Small intestine (tissue), 7 donors: Measurements from ENCODE around the gene TRPC3. TPM values are rescaled to one million over a fixed set of nuclear protein-coding genes. Genes with fewer than 3 reads are reported as not detected.

Experiments used
- DNase-seq, 2 donors: peaks; one replicate each; pipeline versions ENCODE4 v3.0.0 to v3.0.0-alpha.2; 2013
- FAIRE-seq: peaks from 2 replicates; lab custom pipeline; 2012; peaks lifted over from hg19 to GRCh38; lab: Jason Lieb, UNC
- H3K27ac ChIP-seq, 3 donors: one replicate each; pipeline ENCODE4 v1.5.1; 2013; ENCODE audit warnings: low read length in 2 of 3, mild to moderate bottlenecking in 2 of 3, control low read depth in 1 of 3, inconsistent platforms in 1 of 3, low read depth in 1 of 3, moderate library complexity in 1 of 3
- H3K27me3 ChIP-seq, 3 donors: one replicate each; pipeline ENCODE4 v1.6.1; 2013; ENCODE audit warnings: low read length in 3 of 3, inconsistent platforms in 1 of 3; ENCODE audit not compliant: control insufficient read depth in 3 of 3, insufficient read depth in 3 of 3
- H3K36me3 ChIP-seq, 3 donors: one replicate each; pipeline ENCODE4 v1.6.1; 2013; ENCODE audit warnings: low read length in 3 of 3, inconsistent platforms in 1 of 3, low read depth in 1 of 3, mild to moderate bottlenecking in 1 of 3, moderate library complexity in 1 of 3; ENCODE audit not compliant: control insufficient read depth in 3 of 3, insufficient read depth in 2 of 3
- H3K4me1 ChIP-seq, 3 donors: one replicate each; pipeline ENCODE4 v1.6.1; 2013; ENCODE audit warnings: low read length in 2 of 3, inconsistent platforms in 1 of 3, low read depth in 1 of 3, mild to moderate bottlenecking in 1 of 3, moderate library complexity in 1 of 3; ENCODE audit not compliant: control insufficient read depth in 3 of 3, insufficient read depth in 2 of 3
- H3K4me3 ChIP-seq, 3 donors: one replicate each; pipeline ENCODE4 v1.5.1; 2013; ENCODE audit warnings: low read length in 3 of 3, control low read depth in 1 of 3, inconsistent platforms in 1 of 3, low read depth in 1 of 3, mild to moderate bottlenecking in 1 of 3, moderate library complexity in 1 of 3
- H3K9me3 ChIP-seq, 2 donors: one replicate each; pipeline ENCODE4 v1.6.1; 2013; ENCODE audit warnings: low read depth in 1 of 2, low read length in 1 of 2; ENCODE audit not compliant: control insufficient read depth in 2 of 2, insufficient read depth in 1 of 2
- WGBS, 3 donors: extraction: QIAGEN DNeasy Blood & Tissue Kit; methylation state at CpG; one replicate each; pipeline ENCODE4 v1.1.7; 2013; 5-methylcytosine and 5-hydroxymethylcytosine counted together
- polyA plus RNA-seq, 4 donors: library from polyadenylated mRNA; stranded (reverse) in 3 of 4; unstranded in 1 of 4; fragments of 200-250 nt in 3 of 4; fragments of 120-200 nt in 1 of 4; gene quantifications; one replicate each; pipeline versions ENCODE4 v1.2.1 to v1.2.3, GENCODE V29; 2013
- donor health status: healthy with polysubstance abuse.
- donor health status: control.
- donor health status: control.
- donor health status: Bipolar disorder and iron deficiency.
- donor health status: healthy.

The TRPC3 gene
- polyA plus RNA-seq, 4 donors = 0.09 to 0.72 (median 0.22) TPM; not detected in 1

DNA sequence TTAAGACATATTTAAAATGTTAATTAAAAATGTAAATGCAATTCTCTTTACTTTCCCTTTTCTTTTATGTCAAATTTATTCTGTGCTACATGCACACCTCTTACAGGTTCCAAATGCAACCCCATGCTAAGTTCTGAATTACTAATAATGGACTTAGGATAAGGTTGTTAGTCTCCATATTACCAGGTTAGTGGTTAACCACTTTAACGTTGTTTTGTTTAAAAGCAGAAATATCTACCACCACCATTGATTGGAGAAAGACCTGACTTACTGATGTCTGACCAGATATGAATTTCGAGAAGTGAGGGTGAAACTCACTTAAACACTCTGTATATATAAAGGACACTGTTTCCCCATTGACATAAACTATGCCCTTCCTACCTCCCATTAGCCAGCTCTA is 6.9 kb upstream of the TRPC3 start:
- Histone ChIP-seq H3K27me3 (peaks cover 0 to 3% (median 0%) of the 10 kb centered on the region in 3 donors), H3K27ac (no peak overlapping the region), H3K9me3 (peaks cover 0 to 8% of the 10 kb centered on the region in 2 donors), H3K4me1 (no peaks in the 10 kb centered on the region), H3K36me3 (no peaks in the 10 kb centered on the region), H3K4me3 (no peak overlapping the region)
- FAIRE-seq (no peak), DNase-seq (no peak)
- WGBS, 3 donors = 71 to 88% (median 73%) methylated on average over 2 of the region's 2 CpGs

DNA sequence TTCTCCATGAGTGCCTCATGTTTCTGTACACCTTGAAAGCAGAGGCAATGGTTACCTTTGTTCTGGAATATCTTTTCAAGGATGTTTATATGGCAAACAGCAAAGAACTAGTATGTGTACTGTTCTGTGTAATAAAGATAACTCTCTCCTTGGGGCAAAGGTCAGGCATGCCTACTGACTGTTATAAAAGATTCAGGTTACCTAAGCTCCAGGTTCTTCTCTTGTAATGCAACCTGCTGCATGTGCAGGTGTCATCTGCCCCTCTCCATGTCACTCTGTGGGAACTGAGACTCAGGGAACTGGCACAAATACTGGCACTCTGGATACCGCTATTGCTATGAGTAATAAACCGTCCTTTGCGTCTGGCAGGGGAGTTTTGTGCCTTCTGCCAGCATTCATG is 5.4 kb upstream of the TRPC3 start:
- no peaks in the 10 kb centered on the region for H3K4me1 ChIP-seq
- DNase-seq (peak; percentile 24 to 71), FAIRE-seq (no peak)
- no peak overlapping the region for H3K27ac ChIP-seq
- 45 to 78% (median 70%) methylated on average over 3 of the region's 3 CpGs for WGBS, 3 donors
- H3K36me3 ChIP-seq = no peaks in the 10 kb centered on the region
- H3K9me3 ChIP-seq = peaks cover 0 to 8% of the 10 kb centered on the region in 2 donors
- no peak overlapping the region for H3K4me3 ChIP-seq
- H3K27me3 ChIP-seq = peaks cover 0 to 10% (median 0%) of the 10 kb centered on the region in 3 donors

DNA sequence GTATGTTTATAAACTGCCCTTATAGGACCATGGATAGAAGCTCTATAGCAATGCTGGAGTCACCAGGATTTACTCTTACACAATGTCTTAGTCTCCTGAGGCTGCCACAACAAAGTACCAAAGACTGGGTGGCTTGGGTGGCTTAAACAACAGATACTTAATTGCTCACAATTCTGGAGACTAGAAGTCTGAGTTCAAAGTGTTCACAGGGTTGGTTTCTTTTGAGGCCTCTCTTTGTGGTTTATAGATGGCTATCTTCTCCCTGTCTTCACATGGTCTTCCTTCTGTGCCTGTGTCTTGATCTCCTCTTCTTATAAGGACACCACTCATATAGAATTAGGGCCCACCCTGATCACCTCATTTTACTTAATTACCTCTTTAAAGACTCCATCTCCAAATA is 2.0 kb upstream of the TRPC3 start:
- H3K36me3 ChIP-seq = no peaks in the 10 kb centered on the region
- H3K27me3 ChIP-seq = peaks cover 0 to 41% (median 7%) of the 10 kb centered on the region in 3 donors
- FAIRE-seq = no peak
- H3K4me1 ChIP-seq = peaks cover 0 to 2% (median 0%) of the 10 kb centered on the region in 3 donors
- H3K27ac ChIP-seq = no peak overlapping the region
- H3K4me3 ChIP-seq = no peak overlapping the region
- DNase-seq = no peak
- H3K9me3 ChIP-seq = peaks cover 0 to 8% of the 10 kb centered on the region in 2 donors

DNA sequence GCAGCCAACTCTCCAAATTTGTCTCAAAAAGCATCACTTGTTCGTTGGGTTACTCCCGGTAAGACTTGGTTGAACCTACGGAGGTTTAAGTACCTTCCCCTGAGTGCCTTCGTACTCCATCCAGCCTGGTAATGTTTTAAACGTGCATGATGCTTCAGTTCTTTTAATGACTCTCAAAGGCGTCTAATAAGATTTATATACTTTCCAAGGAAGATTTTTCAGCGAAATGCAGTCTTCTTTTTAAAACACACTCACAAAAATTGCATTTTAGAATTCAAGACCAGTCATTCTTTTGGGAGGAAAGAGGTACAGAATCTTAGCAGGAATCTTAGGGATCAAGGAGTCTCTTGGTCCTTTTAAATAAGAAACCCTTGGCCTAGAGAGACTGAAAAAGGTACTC is 430 bp upstream of the TRPC3 start:
- WGBS, 3 donors = 36 to 51% (median 51%) methylated on average over 7 of the region's 7 CpGs
- H3K36me3 ChIP-seq = no peaks in the 10 kb centered on the region
- no peak for FAIRE-seq
- DNase-seq = no peak
- H3K4me1 ChIP-seq = peaks cover 0 to 2% (median 0%) of the 10 kb centered on the region in 3 donors
- peaks cover 0 to 42% (median 7%) of the 10 kb centered on the region in 3 donors for H3K27me3 ChIP-seq
- no peak overlapping the region for H3K27ac ChIP-seq
- peaks cover 0 to 2% of the 10 kb centered on the region in 2 donors for H3K9me3 ChIP-seq
- H3K4me3 ChIP-seq = peak overlapping the region in 2 of 3 donors; percentile 34 to 55

DNA sequence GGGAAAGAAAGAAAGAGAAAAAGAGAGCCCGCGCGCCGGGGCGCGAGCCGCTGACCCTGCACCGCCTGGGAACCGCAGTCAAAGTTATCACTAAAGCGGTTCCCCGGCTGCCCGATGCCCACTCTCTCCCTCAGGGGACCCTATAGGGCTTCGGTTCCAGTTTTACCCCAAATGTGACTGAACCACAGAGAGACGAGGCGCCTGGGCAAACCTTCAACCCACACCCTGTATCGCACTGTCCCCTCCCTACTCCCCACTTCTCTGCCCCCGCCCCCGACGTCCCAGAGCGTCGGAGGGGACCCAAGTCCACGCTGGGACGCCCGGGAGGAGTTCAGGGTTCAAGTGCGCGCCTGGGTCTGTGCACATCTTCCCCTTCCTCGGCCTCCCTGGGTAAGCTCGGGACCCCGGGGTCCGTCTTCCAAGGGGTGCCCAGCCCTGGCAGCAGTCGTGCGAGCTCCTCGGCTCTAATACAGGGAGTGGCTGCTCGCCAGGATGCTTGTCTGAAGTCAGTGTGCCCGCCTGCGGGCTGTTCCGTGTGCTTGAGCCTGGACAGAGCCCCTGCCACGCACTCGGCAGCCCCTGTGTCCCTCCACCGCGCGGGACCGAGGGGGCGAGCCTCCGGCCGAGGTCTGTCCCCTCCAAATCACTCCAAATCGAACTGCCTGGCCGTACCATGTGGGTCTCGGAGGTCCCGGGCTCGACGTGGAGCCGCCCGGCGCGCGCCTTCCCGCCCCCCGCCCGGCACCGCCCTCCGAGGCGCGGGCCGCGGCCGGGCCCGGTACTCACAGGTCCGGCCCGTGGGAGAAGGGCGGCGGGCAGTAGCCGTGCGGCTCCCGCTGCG is 960 bp downstream of the TRPC3 start:
- no peaks in the 10 kb centered on the region for H3K9me3 ChIP-seq
- DNase-seq = peak; percentile 15 to 28
- no peak for FAIRE-seq
- 1 to 2% (median 1%) methylated on average over 60 to 76 of the region's 76 CpGs for WGBS, 3 donors
- peaks cover 0 to 2% (median 0%) of the 10 kb centered on the region in 3 donors for H3K4me1 ChIP-seq
- peak overlapping the region in 1 of 3 donors; percentile 20 for H3K27ac ChIP-seq
- no peaks in the 10 kb centered on the region for H3K36me3 ChIP-seq
- H3K4me3 ChIP-seq = peak overlapping the region; percentile 31 to 55 (median 46)
- H3K27me3 ChIP-seq = peaks cover 0 to 42% (median 7%) of the 10 kb centered on the region in 3 donors

DNA sequence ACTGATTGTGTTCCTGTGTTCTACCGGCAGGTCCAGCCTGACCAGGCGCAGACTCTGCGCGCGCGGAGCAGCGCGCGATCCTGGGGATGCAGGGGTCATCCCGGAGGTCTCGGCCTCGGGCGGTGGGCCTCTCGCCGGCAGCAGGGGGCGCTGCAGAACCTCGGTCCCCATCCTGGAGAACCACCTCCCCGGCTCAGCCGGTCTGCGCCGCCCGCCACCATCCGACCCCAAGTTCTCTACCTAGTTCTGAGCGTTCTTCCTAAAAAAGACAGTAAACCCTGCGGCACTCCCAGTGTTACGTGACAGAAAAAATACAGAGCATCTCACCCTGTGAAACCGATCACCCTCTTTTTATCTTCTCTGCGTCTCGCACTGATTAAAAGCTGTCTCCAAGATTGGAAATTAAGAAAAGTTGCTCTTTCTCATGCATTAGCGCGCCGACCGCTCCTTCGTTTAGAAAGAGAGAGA is 1.6 kb downstream of the TRPC3 start:
- WGBS, 3 donors = 1 to 2% (median 2%) methylated on average over 34 of the region's 34 CpGs
- no peaks in the 10 kb centered on the region for H3K9me3 ChIP-seq
- DNase-seq (peak; percentile 37 to 69), FAIRE-seq (no peak)
- no peaks in the 10 kb centered on the region for H3K36me3 ChIP-seq
- peaks cover 0 to 42% (median 9%) of the 10 kb centered on the region in 3 donors for H3K27me3 ChIP-seq
- H3K4me3 ChIP-seq = peak overlapping the region in 2 of 3 donors; percentile 46 to 55
- peaks cover 0 to 2% (median 0%) of the 10 kb centered on the region in 3 donors for H3K4me1 ChIP-seq
- no peak overlapping the region for H3K27ac ChIP-seq

DNA sequence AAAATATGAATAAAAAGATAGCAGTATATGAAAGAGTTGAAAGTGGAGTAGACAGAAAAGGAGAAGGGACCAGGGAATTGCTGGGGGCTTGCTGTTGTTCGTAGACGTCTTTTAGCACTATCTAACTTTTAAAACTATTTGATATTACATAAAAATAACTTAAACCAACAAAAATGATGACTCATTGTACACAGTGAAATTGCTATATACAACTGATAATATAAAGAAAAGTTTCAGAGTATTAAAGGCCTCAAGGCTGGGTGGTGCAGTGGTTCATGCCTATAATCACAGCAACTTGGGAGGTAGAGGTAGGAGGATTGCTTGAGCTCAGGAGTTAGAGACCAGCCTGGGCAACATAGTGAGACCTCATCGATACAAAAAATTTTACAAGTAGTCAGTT is 5.2 kb downstream of the TRPC3 start:
- DNase-seq (no peak), FAIRE-seq (no peak)
- Histone ChIP-seq H3K27me3 (peaks cover 0 to 27% (median 9%) of the 10 kb centered on the region in 3 donors), H3K36me3 (no peaks in the 10 kb centered on the region), H3K27ac (no peak overlapping the region), H3K4me1 (peaks cover 0 to 2% (median 0%) of the 10 kb centered on the region in 3 donors), H3K9me3 (no peaks in the 10 kb centered on the region), H3K4me3 (no peak overlapping the region)
- 66 to 90% (median 78%) methylated on average over 3 of the region's 3 CpGs for WGBS, 3 donors

DNA sequence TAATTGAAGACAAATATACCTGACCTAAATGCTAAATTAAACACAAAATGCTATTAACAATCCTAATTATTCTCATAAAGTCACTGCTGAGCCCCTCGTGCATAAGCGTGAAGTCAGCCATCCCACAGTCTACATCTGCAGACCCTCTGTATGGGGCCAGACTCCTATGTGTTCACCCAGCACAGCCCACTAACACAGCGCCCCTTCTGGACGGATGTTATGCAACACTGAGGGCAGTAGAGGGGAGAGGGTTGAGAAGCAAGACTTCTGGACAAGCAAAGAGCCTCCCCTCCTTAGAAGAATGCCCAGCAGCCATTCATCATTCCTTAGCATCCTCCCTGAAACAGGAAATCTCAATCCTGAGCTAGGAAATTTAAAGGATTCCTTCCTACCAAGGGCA is 7.9 kb downstream of the TRPC3 start:
- peaks cover 0 to 2% (median 2%) of the 10 kb centered on the region in 3 donors for H3K27me3 ChIP-seq
- no peaks in the 10 kb centered on the region for H3K4me1 ChIP-seq
- no peak for DNase-seq
- 58 to 62% (median 60%) methylated on average over 4 of the region's 4 CpGs for whole genome bisulfite sequencing, 3 donors
- H3K27ac ChIP-seq = no peak overlapping the region
- no peak overlapping the region for H3K4me3 ChIP-seq
- H3K36me3 ChIP-seq = no peaks in the 10 kb centered on the region
- FAIRE-seq = no peak
- no peaks in the 10 kb centered on the region for H3K9me3 ChIP-seq
